Activated CD8-positive, alpha-beta memory T cell treated with anti-CD3 and anti-CD28 coated beads for 36 hours (primary cell): Measurements from ENCODE around the gene SLC39A9. TPM values are rescaled to one million over a fixed set of nuclear protein-coding genes. Genes with fewer than 3 reads are reported as not detected.

Experiments used
- total RNA-seq, 2 experiments: library from RNA; stranded (reverse); gene quantifications; one replicate each; pipeline ENCODE4 v1.2.3, GENCODE V29; 2021

SLC39A9 gene
- total RNA-seq, 2 experiments from 2014 or later, result 53.6 to 54.9 TPM

Other genes starting within 250 kb of the SLC39A9 start
- gene DCAF5, start 245.6 kb upstream of the SLC39A9 start, total RNA-seq, result 10 to 100 TPM; 30.4 to 32.1 TPM
- 10 to 100 TPM; 10.9 to 12.2 TPM for gene EXD2, start 207.2 kb upstream of the SLC39A9 start, total RNA-seq
- gene GALNT16, start 138.5 kb upstream of the SLC39A9 start, total RNA-seq, result under 1 TPM; 0.08 to 0.19 TPM
- 100 to 1,000 TPM; 386 to 398 TPM for gene ERH, start 393 bp upstream of the SLC39A9 start, total RNA-seq
- under 1 TPM in 1 of 2 experiments, not detected in 1; 0.04 TPM for gene PLEKHD1, start 86.0 kb downstream of the SLC39A9 start, total RNA-seq
- gene CCDC177, start 176.2 kb downstream of the SLC39A9 start, total RNA-seq, result under 1 TPM in 1 of 2 experiments, not detected in 1; 0.04 TPM
- 10 to 100 TPM; 53.3 to 56.9 TPM for gene SUSD6, start 212.9 kb downstream of the SLC39A9 start, total RNA-seq